Measurements from ENCODE around the gene LITAF.
"Not testable (repeated sequence)": the region's sequence is repeated elsewhere in the genome, so short reads cannot be mapped to it uniquely, and the experiment has no call there.

Gene LITAF

GRCh38 chr16:11572301-11572995 is 14.3 kb downstream of the LITAF start:
- no peak for DNase-seq (ENCODE audit: low read depth)

GRCh38 chr16:11571549-11571948 is 15.2 kb downstream of the LITAF start:
- DNase-seq (ENCODE audit: low read depth): no peak

DNA sequence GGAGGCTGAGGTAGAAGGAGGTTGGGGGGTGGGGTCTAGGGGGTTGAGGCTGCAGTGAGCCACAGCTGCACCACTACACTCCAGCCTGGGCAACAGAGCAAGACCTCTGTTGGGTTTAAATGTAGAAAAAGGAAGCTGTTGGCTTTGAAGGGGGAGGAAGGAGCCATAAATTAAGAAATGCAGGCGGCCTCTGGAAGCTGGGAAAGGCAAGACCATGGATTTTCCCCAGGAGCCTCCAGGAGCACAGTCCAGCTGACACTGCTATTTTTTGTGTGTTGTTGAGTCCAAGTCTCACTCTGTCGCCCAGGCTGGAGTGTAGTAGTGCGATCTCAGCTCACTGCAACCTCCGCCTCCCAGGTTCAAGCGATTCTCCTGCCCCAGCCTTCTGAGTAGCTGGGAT is 15.9 kb downstream of the LITAF start:
- DNase-seq (ENCODE audit: low read depth): no peak

DNA sequence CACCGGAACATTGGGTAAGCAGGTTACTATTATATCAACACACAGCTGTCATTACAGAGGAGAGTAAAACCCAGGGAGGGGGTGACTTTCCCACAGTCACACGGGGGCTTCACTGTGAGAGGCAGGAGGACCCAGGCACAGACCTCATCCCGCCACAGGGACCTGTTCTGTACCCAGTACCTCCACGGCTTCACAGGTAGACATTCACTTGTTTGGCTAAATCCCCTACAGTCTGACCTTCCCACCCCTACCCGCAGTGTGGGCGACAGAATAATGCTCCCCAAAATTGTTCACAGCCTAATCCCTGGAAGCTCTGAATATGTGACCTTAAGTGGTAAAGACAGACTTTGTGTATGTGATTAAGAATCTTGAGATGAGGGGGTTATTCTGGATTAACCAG is 16.5 kb downstream of the LITAF start:
- DNase-seq (ENCODE audit: low read depth): no peak

GRCh38 chr16:11566398-11566797 is 20.3 kb downstream of the LITAF start:
- no peak for DNase-seq (ENCODE audit: low read depth)

- DNase-seq (ENCODE audit: low read depth): no peak
These were observed 21.1 kb downstream of the LITAF start for GRCh38 chr16:11565665-11566064.

DNA sequence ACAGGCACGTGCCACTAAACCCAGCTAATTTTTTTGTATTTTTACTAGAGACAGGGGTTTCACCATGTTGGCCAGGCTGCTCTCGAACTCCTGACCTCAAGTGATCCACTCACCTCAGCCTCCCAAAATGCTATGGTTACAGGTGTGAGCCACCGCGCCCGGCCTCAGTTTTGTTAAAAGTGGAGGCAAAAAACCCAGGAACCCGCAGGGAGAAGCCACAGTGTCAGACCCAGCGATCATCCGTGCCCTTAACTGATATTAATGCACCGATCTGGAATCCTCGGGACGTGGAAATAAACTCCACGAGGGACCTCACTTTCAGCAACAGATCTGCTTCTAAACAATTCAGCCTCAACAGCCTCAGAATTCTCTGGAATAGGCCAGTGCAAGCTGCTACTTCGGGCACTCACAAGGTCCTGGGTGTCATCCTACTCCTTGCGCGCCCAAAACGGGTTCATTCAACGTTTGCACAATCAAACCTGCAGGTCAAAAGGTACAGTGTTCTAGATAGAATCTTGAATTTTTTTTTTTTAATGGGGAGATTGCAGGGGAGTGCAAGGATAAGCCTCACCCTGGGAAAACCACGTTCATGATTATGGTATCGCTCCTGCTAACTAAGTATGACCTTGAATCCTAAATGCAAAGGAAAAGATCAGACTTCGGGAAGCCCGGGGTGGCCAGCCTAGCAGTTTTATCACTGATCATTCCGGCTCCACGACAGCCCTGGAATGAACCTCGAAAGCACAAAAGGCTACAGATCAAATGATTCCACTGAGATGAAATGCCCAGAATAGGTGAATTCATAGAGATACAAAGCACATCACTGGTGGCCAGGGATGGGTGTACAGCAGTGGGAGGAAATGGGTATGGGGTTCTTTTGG is 22.4 kb downstream of the LITAF start:
- DNase-seq (ENCODE audit: low read depth): no peak

DNA sequence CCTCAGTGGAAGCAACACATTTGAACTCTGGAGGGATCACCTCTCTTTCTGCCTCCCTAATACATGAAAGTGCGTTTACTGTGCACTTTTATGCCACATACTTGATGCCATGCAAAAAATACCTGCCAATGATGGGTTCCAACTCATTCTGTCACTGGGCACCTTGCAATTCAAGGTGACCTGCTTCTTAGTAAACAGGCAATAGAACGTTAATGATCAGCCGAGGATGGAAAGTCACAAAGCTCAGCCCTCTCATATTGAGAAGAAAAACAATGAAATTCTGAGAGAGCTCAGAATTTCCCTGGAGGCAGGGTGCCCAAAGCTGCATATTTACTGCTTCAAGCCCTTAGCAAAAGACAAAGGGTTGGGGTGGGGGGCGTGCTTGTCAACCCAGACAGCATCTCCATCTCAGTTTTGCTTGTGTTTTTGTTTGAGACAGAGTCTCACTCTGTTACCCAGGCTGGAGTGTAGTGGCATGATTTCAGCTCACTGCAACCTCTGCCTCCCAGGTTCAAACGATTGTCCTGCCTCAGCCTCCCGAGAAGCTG is 23.2 kb downstream of the LITAF start:
- DNase-seq (ENCODE audit: low read depth): no peak

GRCh38 chr16:11562941-11563340 is 23.8 kb downstream of the LITAF start:
- DNase-seq (ENCODE audit: low read depth): no peak

DNA sequence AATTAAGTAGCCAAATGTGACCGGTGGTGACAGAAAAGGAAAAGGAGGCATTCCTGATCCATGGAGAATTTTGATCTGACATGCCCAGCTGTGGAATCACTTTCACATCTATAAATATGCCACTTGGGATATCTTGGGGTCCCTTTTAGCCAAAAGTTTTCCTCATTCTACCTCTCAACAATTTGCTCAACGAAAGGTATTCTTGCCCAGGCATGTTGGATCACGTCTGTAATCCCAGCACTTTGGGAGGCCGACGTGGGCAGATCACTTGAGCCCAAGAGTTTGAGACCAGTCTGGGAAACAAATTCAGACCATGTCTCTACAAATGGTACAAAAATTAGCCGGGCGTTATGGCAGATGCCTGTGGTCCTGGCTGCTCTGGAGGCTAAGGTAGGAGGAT is 24.3 kb downstream of the LITAF start:
- DNase-seq (ENCODE audit: low read depth): no peak

DNA sequence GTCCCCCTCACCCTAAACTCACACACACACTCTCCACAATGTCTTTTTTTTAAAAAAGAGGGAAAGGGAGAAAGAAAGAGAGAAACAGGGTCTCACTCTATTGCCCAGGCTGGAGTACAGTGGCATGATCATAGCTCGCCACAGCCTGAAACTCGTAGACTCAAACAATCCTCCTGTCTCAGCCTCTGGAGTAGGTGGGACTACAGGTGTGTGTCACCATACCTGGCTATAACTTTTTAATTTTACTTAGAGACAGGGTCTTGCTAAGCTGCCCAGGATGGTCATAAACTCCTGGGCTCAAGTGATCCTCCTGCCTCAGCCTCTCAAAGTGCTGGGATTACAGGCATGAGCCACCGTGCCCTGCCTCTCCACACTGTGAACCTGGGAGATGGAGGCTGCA is 24.9 kb downstream of the LITAF start:
- DNase-seq (ENCODE audit: low read depth): no peak

DNA sequence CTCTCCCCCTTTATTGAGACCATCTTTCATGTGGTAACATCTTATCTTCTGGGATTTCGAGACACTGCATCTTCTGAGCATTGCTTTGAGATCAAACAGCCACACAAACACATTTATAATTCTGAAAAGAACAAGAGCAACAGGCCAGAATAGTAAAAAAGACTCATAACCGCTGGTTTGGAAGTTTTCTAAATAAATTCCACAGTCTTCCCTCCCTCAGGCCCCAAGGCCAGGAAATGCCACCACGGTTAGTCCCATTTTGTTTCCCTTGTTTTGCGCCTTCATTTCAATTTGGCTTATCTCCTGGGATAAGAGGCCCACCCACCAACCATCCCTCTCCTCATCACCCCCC is 25.3 kb downstream of the LITAF start:
- DNase-seq (ENCODE audit: low read depth): no peak

GRCh38 chr16:11560701-11561453 is 25.8 kb downstream of the LITAF start:
- DNase-seq (ENCODE audit: low read depth): no peak

DNA sequence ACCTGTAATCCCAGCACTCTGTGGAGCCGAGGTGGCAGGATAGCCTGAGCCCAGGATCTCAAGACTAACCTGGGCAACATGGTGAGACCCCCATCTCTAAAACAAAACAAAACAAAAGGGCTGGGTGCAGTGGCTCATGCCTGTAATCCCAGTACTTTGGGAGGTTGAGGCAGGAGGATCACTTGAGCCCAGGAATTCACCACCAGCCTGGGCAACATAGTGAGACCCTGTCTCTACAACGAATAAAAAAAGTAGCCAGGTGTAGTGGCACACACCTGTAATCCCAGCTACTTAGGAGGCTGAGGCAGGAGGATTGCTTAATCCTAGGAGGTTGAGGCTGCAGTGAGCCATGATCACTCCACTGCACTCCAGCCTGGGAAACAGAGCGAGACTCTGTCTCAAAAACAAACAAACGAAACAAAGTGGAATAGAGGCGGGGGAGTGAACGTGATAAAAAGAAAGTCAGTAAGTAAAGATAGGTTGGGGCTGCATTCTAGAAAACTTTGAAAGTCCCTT is 28.4 kb downstream of the LITAF start:
- not testable (repeated sequence) for DNase-seq (ENCODE audit: low read depth)

DNA sequence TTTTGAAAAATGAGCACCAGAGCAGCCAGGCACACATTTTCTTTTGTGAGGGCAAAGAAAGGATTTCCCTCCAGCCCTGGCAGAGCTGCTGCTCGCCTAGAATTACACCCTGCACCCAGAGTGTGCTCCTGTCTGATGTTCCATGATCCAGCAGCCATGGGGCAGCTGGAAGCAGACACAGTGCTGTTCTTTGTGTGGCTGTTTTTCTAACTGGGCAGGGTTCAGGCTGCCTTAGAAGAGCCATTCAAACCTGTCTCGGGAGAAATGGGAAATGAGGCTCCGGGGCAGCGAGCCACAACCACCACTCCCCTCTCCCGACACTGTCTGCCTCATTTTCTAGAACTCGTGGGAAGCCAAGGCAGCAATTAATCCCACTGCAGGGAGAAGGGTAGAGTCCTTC is 28.9 kb downstream of the LITAF start:
- no peak for DNase-seq (ENCODE audit: low read depth)

GRCh38 chr16:11556945-11557720 is 29.6 kb downstream of the LITAF start:
- no peak for DNase-seq (ENCODE audit: low read depth)

DNA sequence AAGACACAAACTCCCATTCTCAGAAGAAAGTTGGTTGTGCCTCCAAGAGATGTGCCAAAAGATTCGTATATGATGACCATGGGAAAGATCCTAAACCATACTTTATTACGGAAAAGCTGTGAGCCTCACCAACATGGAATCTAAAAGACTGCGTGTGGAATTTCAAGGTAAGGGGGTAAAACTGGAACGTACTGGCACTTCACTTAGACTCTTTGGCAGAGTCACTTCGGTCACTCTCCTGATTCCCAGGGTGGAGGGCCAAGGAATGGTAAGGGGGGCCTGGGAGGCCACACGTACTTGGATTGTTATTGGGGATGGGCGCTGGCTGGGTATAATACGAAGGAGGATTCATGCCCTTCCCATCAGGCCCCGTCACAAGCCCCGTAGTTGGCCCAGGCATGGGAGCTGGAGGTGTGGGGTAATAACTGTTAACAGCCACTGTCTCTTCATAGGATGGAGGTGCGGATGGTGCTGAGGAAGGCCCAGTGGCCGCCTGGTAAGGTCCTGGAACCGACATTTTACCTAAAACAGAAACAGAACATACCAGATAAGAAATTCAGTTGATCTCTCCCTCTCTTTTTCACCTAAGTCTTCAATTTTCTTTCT is 30.4 kb downstream of the LITAF start:
- no peak for DNase-seq (ENCODE audit: low read depth)

- DNase-seq (ENCODE audit: low read depth): no peak
These were observed 32.7 kb downstream of the LITAF start for GRCh38 chr16:11554053-11554452.

GRCh38 chr16:11553371-11553770 is 33.3 kb downstream of the LITAF start:
- no peak for DNase-seq (ENCODE audit: low read depth)

DNA sequence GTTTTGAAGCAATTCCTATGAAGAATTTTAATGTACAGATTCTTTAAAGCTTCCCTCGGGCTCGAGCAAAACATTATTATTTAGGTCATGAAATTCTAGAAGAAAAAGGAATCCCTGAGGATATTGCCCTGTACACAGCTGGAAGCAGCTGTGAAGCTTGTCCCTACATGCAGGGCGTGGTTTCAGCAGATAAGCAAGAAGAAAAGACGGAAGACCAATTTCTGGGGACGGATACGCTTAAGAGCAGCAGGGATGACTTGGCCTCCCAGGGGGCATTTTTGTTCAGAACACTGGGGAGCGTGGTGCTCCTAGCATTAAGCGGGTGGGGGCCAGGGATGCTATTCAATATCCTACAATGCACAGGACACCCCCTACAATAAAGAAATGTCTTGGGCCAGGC is 34.3 kb downstream of the LITAF start:
- DNase-seq (ENCODE audit: low read depth): no peak

- no peak for DNase-seq (ENCODE audit: low read depth)
These were observed 34.9 kb downstream of the LITAF start for GRCh38 chr16:11551842-11552241.

All from stromal cell of bone marrow (primary cell).